HepG2 (cell line): ENCODE data around the gene GDF15. TPM values are rescaled to one million over a fixed set of nuclear protein-coding genes. Genes with fewer than 3 reads are reported as not detected.

ENCODE experiments used
- EEA1 ChIP-seq: sonication (generic); formaldehyde crosslinking; IDR thresholded peaks from 2 replicates; pipeline ENCODE4 v1.5.1; 2020; ENCODE audit warnings: mild to moderate bottlenecking, missing genetic modification reagents, borderline replicate concordance
- GATAD2A ChIP-seq: IDR thresholded peaks from 2 replicates; pipeline ENCODE4 v1.6.1; 2016
- MED13 ChIP-seq: sonication (generic); formaldehyde crosslinking; IDR thresholded peaks from 2 replicates; pipeline ENCODE4 v1.5.0; 2020; ENCODE audit warnings: missing genetic modification reagents
- MXD3 ChIP-seq: IDR thresholded peaks from 2 replicates; pipeline ENCODE4 v1.6.1; 2016; ENCODE audit warnings: mild to moderate bottlenecking, missing biosample characterization, missing genetic modification reagents
- PHF21A ChIP-seq: sonication (generic); formaldehyde crosslinking; IDR thresholded peaks from 2 replicates; pipeline ENCODE4 v1.5.0; 2020; ENCODE audit warnings: mild to moderate bottlenecking, missing genetic modification reagents
- TCF7L2 ChIP-seq: IDR thresholded peaks from 2 replicates; pipeline ENCODE4 v1.6.1; 2011; ENCODE audit warnings: mild to moderate bottlenecking, low read depth, low read length, moderate library complexity
- ZNF329 ChIP-seq: sonication (generic); formaldehyde crosslinking; IDR thresholded peaks from 2 replicates; pipeline ENCODE4 v1.9.0; 2021; ENCODE audit warnings: low read depth, mild to moderate bottlenecking, missing genetic modification reagents
- ZNF570 ChIP-seq: sonication (generic); formaldehyde crosslinking; IDR thresholded peaks from 2 replicates; pipeline ENCODE4 v1.4.0; 2020; ENCODE audit warnings: mild to moderate bottlenecking, missing genetic modification reagents, borderline replicate concordance
- ZNF574 ChIP-seq: sonication (generic); formaldehyde crosslinking; IDR thresholded peaks from 2 replicates; pipeline ENCODE4 v1.4.0; 2020; ENCODE audit warnings: missing genetic modification reagents
- ZNF576 ChIP-seq: sonication (generic); formaldehyde crosslinking; IDR thresholded peaks from 2 replicates; pipeline ENCODE4 v1.4.0; 2020; ENCODE audit warnings: mild to moderate bottlenecking, missing genetic modification reagents
- ZNF609 ChIP-seq: sonication (generic); formaldehyde crosslinking; IDR thresholded peaks from 2 replicates; pipeline ENCODE4 v1.4.0; 2020; ENCODE audit warnings: mild to moderate bottlenecking, missing genetic modification reagents, borderline replicate concordance
- ZNF646 ChIP-seq: sonication (generic); formaldehyde crosslinking; IDR thresholded peaks from 2 replicates; pipeline ENCODE4 v1.9.0; 2021; ENCODE audit warnings: mild to moderate bottlenecking, missing genetic modification reagents
- polyA plus RNA-seq, 8 experiments: library from polyadenylated mRNA; depleted of rRNA in 3 of 8; stranded (reverse) in 7 of 8; unstranded in 1 of 8; fragments of >200 nt; fragmentation: Illumina TruSeq in 4 of 8; extraction: Trizol in 4 of 8; gene quantifications; 2 replicates each; pipeline versions ENCODE4 v1.2.1 to v1.2.3, GENCODE V29; 2011 to 2016; ENCODE audit warnings: low read depth in 4 of 8, missing spikeins in 1 of 8, mixed read lengths in 1 of 8; ENCODE audit not compliant: insufficient read depth in 1 of 8
- total RNA-seq, 5 experiments: library from RNA; depleted of rRNA; stranded (reverse); fragments of >200 nt; fragmentation: Illumina TruSeq; extraction: Trizol; gene quantifications; 2 replicates each; pipeline ENCODE4 v1.2.3, GENCODE V29; 2016; ENCODE audit warnings: low read depth in 1 of 5

GDF15 gene
- total and polyA plus RNA-seq, 2 of the 13 experiments (the other 11 are each of a cell fraction or from before 2014, with no cell fraction given): 146 to 422 TPM

- peak; percentile 79 for TF ChIP-seq ZNF574
- 0 out of 2 replicates have a peak, but pooled peaks have one; percentile 57 for TF ChIP-seq ZNF570 (CRISPR knock-in tag)
- TF ChIP-seq MXD3 (CRISPR knock-in tag): no peak
- 0 out of 2 replicates have a peak, but pooled peaks have one; percentile 27 for TF ChIP-seq EEA1 (CRISPR knock-in tag)
- no peak for TF ChIP-seq ZNF646 (CRISPR knock-in tag)
- TF ChIP-seq ZNF576 (CRISPR knock-in tag): no peak
- TF ChIP-seq TCF7L2: peak; percentile 65; the same call in 1 of the 2 replicates
- peak; percentile 97 for TF ChIP-seq PHF21A (CRISPR knock-in tag)
- TF ChIP-seq ZNF329 (CRISPR knock-in tag): no peak
- peak; percentile 97 for TF ChIP-seq ZNF609
- peak; percentile 99 for TF ChIP-seq MED13
- peak; percentile 97 for TF ChIP-seq GATAD2A (CRISPR knock-in tag)
Observed at GRCh38 chr19:18379803-18380747, 5.9 kb upstream of the GDF15 start (continued).
